Neutrophil (primary cell): ENCODE data around the gene ARFGEF3.

Experiments
- H3K27ac ChIP-seq: fragments of 200-600 bp; sonication (generic); 2 replicates; pipeline ENCODE4 v1.5.1; 2016; ENCODE audit warnings: mild to moderate bottlenecking, moderate library complexity
- H3K27me3 ChIP-seq: fragments of 200-600 bp; sonication (generic); 2 replicates; pipeline ENCODE4 v1.6.0; 2016; ENCODE audit warnings: mild to moderate bottlenecking
- H3K36me3 ChIP-seq: fragments of 200-600 bp; sonication (generic); 2 replicates; pipeline ENCODE4 v1.5.1; 2017
- H3K4me1 ChIP-seq, 2 experiments: fragments of 200-600 bp in 1 of 2; sonication (generic) in 1 of 2; 1 replicate in 1 of 2; 2 replicates in 1 of 2; pipeline versions ENCODE4 v1.5.1 to v1.6.1; 2013 to 2016; ENCODE audit warnings: low read depth in 1 of 2, low read length in 1 of 2, mild to moderate bottlenecking in 1 of 2, moderate library complexity in 1 of 2; ENCODE audit not compliant: control insufficient read depth in 1 of 2, insufficient read depth in 1 of 2
- H3K4me3 ChIP-seq, 2 experiments: fragments of 200-600 bp in 1 of 2; sonication (generic) in 1 of 2; 1 replicate in 1 of 2; 2 replicates in 1 of 2; pipeline ENCODE4 v1.5.1; 2013 to 2016; ENCODE audit warnings: low read depth in 1 of 2, low read length in 1 of 2, mild to moderate bottlenecking in 1 of 2, moderate library complexity in 1 of 2
- H3K9me3 ChIP-seq: fragments of 200-600 bp; sonication (generic); 2 replicates; pipeline ENCODE4 v1.5.1; 2016
- TF ChIP-seq, protein P1 (sequence below): fragments of 200-600 bp; sonication (generic); IDR thresholded peaks from 2 replicates; pipeline ENCODE4 v1.5.1; 2016; ENCODE audit warnings: antibody characterized with exemption

ARFGEF3 gene

DNA sequence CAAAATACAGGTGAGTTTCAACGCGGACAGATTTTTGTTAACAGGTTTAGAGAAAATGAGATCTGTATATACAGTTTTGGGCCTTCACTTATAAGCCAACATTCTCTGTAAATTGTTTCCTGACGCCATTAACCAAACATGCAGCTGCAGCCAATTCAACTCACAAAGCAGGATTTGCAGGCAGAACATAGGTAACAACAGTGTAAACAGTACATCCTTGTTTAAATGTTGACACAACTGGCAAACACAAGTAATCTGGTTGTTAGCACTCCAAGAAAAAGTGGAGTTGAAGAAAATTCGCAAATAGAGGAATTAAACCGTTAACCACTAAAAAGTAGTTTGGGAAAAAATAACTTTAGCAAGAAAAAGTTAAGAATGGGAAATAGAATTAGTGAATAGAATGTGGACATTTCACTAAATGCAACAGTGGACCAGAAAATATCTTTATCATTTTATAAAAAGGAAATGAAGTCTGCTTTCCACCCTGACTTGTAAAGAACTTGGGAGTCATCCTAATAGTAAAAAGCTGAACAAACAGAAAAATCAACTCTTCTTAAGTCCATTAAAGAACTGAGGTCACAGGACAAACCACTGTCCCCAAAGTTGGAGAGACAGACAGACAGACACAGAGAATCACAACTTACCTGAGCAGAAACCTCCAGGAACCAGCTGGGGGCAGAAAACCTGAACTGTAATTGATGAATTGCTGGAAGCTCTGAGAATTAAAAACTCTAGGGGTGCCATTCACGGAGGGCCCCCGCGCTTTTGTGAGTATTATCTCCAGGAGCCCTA, 226.0 kb downstream of the ARFGEF3 start:
- no peaks in the 10 kb centered on the region for H3K4me1 ChIP-seq
- H3K36me3 ChIP-seq, result no peaks in the 10 kb centered on the region
- H3K27me3 ChIP-seq, result no peaks in the 10 kb centered on the region
- no peak overlapping the region for H3K27ac ChIP-seq
- H3K9me3 ChIP-seq, result no peaks in the 10 kb centered on the region
- no peak overlapping the region for H3K4me3 ChIP-seq
- TF ChIP-seq, protein P1, sequence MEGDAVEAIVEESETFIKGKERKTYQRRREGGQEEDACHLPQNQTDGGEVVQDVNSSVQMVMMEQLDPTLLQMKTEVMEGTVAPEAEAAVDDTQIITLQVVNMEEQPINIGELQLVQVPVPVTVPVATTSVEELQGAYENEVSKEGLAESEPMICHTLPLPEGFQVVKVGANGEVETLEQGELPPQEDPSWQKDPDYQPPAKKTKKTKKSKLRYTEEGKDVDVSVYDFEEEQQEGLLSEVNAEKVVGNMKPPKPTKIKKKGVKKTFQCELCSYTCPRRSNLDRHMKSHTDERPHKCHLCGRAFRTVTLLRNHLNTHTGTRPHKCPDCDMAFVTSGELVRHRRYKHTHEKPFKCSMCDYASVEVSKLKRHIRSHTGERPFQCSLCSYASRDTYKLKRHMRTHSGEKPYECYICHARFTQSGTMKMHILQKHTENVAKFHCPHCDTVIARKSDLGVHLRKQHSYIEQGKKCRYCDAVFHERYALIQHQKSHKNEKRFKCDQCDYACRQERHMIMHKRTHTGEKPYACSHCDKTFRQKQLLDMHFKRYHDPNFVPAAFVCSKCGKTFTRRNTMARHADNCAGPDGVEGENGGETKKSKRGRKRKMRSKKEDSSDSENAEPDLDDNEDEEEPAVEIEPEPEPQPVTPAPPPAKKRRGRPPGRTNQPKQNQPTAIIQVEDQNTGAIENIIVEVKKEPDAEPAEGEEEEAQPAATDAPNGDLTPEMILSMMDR, result no peak

DNA sequence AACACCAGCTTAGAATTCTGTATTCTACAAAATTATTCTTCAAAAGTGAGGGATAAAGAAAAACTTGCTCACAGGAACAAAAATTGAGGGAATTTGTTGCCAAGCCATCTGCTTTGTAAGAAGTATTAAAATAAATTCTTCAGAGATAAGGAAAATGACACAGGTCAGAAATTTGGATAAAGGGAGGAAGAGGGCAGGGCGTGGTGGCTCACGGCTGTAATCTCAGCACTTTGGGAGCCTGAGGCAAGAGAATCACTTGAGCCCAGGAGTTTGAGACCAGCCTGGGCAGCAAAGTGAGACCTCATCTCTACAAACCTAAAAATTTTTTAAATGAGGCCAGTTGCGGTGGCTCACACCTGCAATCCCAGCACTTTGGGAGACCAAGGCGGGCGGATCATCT, 227.8 kb downstream of the ARFGEF3 start:
- H3K4me3 ChIP-seq, result no peak overlapping the region
- H3K9me3 ChIP-seq, result no peaks in the 10 kb centered on the region
- H3K4me1 ChIP-seq, result no peaks in the 10 kb centered on the region

More for the DNA sequence above, 227.8 kb downstream of the ARFGEF3 start:
- TF ChIP-seq, protein P1, result no peak
- Histone ChIP-seq H3K36me3 (no peaks in the 10 kb centered on the region), H3K27ac (no peak overlapping the region), H3K27me3 (no peaks in the 10 kb centered on the region)
